Ishikawa (cell line): ENCODE results near the gene GTF3C1.

Experiments used
- CEBPB ChIP-seq: IDR thresholded peaks from 2 replicates; pipeline ENCODE4 v1.6.1; 2012
- CREB1 ChIP-seq: IDR thresholded peaks from 2 replicates; pipeline ENCODE4 v1.6.1; 2012; ENCODE audit warnings: low read depth
- EGR1 ChIP-seq: IDR thresholded peaks from 2 replicates; pipeline ENCODE4 v1.6.1; 2012
- EP300 ChIP-seq: IDR thresholded peaks from 2 replicates; pipeline ENCODE4 v1.6.1; 2012; ENCODE audit warnings: borderline replicate concordance
- FOXM1 ChIP-seq: IDR thresholded peaks from 2 replicates; pipeline ENCODE4 v1.6.1; 2012; ENCODE audit warnings: low read depth, borderline replicate concordance
- MAX ChIP-seq: IDR thresholded peaks from 2 replicates; pipeline ENCODE4 v1.6.1; 2012
- NFIC ChIP-seq: IDR thresholded peaks from 2 replicates; pipeline ENCODE4 v1.6.1; 2012
- RAD21 ChIP-seq: IDR thresholded peaks from 2 replicates; pipeline ENCODE4 v1.6.1; 2012; ENCODE audit warnings: low read depth
- REST ChIP-seq: IDR thresholded peaks from 2 replicates; pipeline ENCODE4 v1.6.1; 2012; ENCODE audit warnings: low read depth, mild to moderate bottlenecking
- TAF1 ChIP-seq: IDR thresholded peaks from 2 replicates; pipeline ENCODE4 v1.6.1; 2012; ENCODE audit warnings: low read depth, mild to moderate bottlenecking
- TCF12 ChIP-seq: IDR thresholded peaks from 2 replicates; pipeline ENCODE4 v1.6.1; 2012; ENCODE audit warnings: low read depth
- TEAD4 ChIP-seq: IDR thresholded peaks from 2 replicates; pipeline ENCODE4 v1.6.1; 2012
- USF1 ChIP-seq: IDR thresholded peaks from 2 replicates; pipeline ENCODE4 v1.6.1; 2012
- YY1 ChIP-seq: IDR thresholded peaks from 2 replicates; pipeline ENCODE4 v1.6.1; 2012; ENCODE audit warnings: low read depth
- ZBTB7A ChIP-seq: IDR thresholded peaks from 2 replicates; pipeline ENCODE4 v1.6.1; 2012; ENCODE audit warnings: low read depth

The GTF3C1 gene

GRCh38 chr16:27499659-27500055, 50.1 kb downstream of the GTF3C1 start:
- TF ChIP-seq MAX (no peak), EP300 (no peak), TEAD4 (no peak), CREB1 (no peak)

GRCh38 chr16:27498916-27499658, 50.6 kb downstream of the GTF3C1 start:
- no peak for TF ChIP-seq ZBTB7A
- no peak for TF ChIP-seq CREB1
- TF ChIP-seq MAX: no peak
- no peak for TF ChIP-seq CEBPB
- TF ChIP-seq EGR1: no peak
- no peak for TF ChIP-seq YY1
- TF ChIP-seq USF1: no peak
- no peak for TF ChIP-seq TAF1
- no peak for TF ChIP-seq FOXM1
- TF ChIP-seq EP300: no peak
- no peak for TF ChIP-seq TEAD4
- no peak for TF ChIP-seq TCF12
- no peak for TF ChIP-seq RAD21
- TF ChIP-seq NFIC: no peak
- no peak for TF ChIP-seq REST

- TF ChIP-seq CREB1 (no peak), TEAD4 (no peak), NFIC (no peak), EP300 (no peak), TAF1 (no peak), ZBTB7A (no peak), RAD21 (no peak)
Observed at GRCh38 chr16:27498031-27498825, 51.5 kb downstream of the GTF3C1 start.

GRCh38 chr16:27495191-27495590, 54.5 kb downstream of the GTF3C1 start:
- TF ChIP-seq MAX (no peak), FOXM1 (no peak), YY1 (no peak), CREB1 (no peak), REST (no peak), TCF12 (no peak), USF1 (no peak), EP300 (no peak), TAF1 (no peak)

- TF ChIP-seq YY1 (no peak), FOXM1 (no peak), TCF12 (no peak), CREB1 (no peak), TEAD4 (no peak), EP300 (no peak), REST (no peak), RAD21 (no peak), ZBTB7A (no peak), USF1 (no peak), MAX (no peak), EGR1 (no peak), NFIC (no peak), TAF1 (no peak), CEBPB (no peak)
Observed at GRCh38 chr16:27492588-27492979, 57.1 kb downstream of the GTF3C1 start.
